A549 (cell line): ENCODE measurements around the gene A2ML1.

Experiments
- CEBPB ChIP-seq, 2 experiments: fragments of >200 bp in 1 of 2; sonication (Bioruptor Twin) in 1 of 2; formaldehyde crosslinking in 1 of 2; IDR thresholded peaks; 2 replicates each; pipeline ENCODE4 v1.6.1; 2012 to 2016
- EP300 ChIP-seq, 2 experiments: fragments of >200 bp; sonication (Bioruptor Twin); formaldehyde crosslinking; IDR thresholded peaks; 2 replicates in 1 of 2; 3 replicates in 1 of 2; pipeline ENCODE4 v1.6.1; 2016 to 2017
- MAFK ChIP-seq: fragments of 450-650 bp; IDR thresholded peaks from 2 replicates; pipeline ENCODE4 v1.6.1; 2014; ENCODE audit not compliant: partially characterized antibody
- TF ChIP-seq, protein P1 (sequence below): fragments of >200 bp; sonication (Bioruptor Twin); formaldehyde crosslinking; IDR thresholded peaks from 3 replicates; pipeline ENCODE4 v1.5.1; 2016
- TF ChIP-seq, protein P2 (sequence below): fragments of 200-600 bp; sonication (generic); IDR thresholded peaks from 2 replicates; pipeline ENCODE4 v1.6.1; 2016; ENCODE audit warnings: antibody characterized with exemption, mild to moderate bottlenecking, moderate library complexity

DNA sequence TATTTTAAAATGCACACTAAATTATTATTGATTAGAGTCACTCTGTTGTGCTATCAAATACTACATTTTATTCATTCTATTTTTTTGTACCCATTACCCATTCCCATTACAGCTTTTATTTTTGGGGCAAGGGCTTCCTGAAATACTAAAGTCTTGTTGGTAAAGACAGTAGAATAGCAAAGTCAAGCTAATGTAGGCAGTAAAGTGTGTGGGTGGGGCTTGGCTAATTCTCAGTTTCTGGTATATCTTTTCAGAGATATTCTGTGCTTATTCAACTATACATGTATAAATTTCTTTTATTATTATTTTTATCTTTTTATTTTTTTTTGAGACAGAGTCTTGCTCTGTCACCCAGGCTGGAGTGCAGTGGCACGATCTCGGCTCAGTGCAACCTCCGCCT lies 69.6 kb downstream of the A2ML1 start:
- TF ChIP-seq, protein P1, sequence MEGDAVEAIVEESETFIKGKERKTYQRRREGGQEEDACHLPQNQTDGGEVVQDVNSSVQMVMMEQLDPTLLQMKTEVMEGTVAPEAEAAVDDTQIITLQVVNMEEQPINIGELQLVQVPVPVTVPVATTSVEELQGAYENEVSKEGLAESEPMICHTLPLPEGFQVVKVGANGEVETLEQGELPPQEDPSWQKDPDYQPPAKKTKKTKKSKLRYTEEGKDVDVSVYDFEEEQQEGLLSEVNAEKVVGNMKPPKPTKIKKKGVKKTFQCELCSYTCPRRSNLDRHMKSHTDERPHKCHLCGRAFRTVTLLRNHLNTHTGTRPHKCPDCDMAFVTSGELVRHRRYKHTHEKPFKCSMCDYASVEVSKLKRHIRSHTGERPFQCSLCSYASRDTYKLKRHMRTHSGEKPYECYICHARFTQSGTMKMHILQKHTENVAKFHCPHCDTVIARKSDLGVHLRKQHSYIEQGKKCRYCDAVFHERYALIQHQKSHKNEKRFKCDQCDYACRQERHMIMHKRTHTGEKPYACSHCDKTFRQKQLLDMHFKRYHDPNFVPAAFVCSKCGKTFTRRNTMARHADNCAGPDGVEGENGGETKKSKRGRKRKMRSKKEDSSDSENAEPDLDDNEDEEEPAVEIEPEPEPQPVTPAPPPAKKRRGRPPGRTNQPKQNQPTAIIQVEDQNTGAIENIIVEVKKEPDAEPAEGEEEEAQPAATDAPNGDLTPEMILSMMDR: no peak
- TF ChIP-seq, protein P2, sequence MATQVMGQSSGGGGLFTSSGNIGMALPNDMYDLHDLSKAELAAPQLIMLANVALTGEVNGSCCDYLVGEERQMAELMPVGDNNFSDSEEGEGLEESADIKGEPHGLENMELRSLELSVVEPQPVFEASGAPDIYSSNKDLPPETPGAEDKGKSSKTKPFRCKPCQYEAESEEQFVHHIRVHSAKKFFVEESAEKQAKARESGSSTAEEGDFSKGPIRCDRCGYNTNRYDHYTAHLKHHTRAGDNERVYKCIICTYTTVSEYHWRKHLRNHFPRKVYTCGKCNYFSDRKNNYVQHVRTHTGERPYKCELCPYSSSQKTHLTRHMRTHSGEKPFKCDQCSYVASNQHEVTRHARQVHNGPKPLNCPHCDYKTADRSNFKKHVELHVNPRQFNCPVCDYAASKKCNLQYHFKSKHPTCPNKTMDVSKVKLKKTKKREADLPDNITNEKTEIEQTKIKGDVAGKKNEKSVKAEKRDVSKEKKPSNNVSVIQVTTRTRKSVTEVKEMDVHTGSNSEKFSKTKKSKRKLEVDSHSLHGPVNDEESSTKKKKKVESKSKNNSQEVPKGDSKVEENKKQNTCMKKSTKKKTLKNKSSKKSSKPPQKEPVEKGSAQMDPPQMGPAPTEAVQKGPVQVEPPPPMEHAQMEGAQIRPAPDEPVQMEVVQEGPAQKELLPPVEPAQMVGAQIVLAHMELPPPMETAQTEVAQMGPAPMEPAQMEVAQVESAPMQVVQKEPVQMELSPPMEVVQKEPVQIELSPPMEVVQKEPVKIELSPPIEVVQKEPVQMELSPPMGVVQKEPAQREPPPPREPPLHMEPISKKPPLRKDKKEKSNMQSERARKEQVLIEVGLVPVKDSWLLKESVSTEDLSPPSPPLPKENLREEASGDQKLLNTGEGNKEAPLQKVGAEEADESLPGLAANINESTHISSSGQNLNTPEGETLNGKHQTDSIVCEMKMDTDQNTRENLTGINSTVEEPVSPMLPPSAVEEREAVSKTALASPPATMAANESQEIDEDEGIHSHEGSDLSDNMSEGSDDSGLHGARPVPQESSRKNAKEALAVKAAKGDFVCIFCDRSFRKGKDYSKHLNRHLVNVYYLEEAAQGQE: no peak
- TF ChIP-seq EP300 (IDR thresholded peaks at IDR 0.05): no peak
- TF ChIP-seq CEBPB (IDR thresholded peaks at IDR 0.05): no peak
- TF ChIP-seq MAFK: no peak
